RPMI8226 (cell line): ENCODE data around the gene PHACTR3.

Source experiments
- DNase-seq: peaks from one replicate; pipeline ENCODE4 v3.0.0-alpha.2; 2015

PHACTR3 gene

DNA sequence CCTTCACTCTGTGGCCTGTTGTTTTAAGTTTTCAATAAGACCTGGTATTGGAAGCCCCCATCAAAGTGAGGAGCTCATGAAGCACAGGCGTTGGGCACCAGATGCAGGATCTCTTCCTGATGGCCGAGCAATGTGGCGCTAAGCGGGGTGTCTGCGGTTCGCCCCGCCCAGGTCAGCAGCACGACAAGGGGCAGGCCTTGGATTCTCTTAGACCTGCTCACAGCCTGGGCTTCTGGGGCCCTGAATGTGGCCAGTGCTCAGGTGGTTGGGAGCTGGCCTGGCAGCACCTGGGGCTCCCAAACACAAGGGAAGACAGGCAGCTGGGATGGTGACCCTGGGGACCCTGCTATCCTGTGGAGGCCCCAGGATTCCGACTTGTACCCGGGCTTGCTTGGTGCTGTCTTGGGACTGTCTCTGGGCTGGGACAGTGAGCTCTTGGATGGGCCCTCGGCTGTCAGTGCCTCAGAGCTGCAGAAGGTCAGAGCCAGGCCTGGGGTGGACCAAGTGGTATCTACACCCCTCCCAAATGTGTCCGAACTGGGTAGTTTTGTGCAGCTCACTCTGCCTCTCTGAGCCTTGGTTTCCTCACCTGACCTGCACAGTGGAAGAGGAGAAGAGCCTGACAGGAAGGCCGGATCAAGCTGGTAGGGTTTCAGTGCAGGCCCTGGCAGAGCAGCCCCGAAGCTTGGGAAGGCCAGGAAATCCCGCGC lies 69.1 kb downstream of the PHACTR3 start:
- no peak for DNase-seq

DNA sequence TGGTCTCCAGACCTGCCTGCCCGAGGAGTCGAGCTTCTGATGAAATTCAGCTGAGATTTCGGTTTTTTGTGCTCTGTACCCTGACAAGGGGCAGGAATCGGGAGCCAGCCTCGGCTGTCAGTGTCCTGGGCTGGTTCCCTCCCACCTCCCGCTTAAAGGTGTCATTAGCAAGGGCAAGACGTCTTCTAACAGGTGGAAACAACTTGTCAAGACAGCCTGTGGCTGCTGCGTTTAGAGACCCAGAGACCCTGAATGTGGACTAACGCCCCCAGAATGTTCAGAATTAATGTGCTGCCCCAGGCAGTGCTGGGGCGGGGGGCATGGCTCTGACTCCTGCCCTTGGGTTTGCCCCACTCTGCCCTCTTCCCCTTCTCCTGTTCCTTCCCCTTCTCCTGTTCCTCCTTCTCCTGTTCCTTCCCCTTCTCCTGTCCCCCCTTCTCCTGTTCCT lies 69.7 kb downstream of the PHACTR3 start:
- DNase-seq: no peak

DNA sequence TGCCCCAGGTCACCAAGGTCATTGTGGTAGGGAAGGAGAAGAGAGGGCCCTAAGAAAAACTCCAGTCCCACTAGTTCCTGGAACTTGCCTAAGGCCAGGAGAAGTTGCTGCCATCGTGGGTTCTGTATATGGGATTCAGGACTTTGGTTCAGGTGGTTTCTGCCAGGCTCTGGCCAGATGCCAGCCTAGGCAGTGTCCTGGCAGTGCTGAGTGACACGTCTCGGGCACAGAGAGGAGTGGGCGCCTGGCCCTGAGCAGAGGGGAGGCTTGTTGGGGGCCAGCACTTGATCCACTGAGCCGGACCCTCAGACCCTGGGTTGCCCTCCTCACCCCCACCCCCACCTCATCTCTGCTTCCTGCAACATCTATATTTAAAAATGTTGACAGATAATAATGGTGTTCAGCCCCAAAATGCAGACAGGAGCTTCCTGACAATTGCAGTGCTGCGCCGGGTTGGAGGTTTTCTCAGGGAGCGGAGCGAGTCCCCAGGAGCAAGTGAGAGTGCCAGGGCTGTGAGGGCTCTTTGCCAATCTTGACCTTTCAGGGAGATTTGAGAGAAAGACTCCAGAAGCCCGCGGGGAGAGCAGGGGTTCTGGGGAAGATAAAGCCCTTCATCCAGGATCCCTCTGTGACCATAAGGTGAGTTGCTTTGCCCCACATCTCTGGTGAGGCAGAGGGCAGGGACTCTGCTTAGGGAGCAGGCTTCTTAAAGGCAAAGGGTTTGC lies 71.9 kb downstream of the PHACTR3 start:
- DNase-seq: no peak

DNA sequence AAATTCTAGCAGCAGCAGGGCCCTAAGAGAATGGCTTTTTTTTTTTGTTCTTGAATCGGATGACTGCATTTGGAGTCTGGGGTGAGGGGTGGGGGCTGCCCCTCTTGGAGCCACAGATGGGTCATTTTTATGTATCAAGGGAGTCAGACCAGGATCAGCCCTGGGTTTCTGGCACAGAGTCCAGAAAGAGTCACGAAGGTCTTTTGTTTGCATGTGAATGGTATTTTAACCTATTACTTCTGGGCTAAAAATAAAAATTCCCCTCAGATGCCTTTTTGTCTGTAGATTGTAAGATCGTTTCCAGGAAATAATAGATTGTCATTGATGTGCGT lies 72.5 kb downstream of the PHACTR3 start:
- DNase-seq: no peak

DNA sequence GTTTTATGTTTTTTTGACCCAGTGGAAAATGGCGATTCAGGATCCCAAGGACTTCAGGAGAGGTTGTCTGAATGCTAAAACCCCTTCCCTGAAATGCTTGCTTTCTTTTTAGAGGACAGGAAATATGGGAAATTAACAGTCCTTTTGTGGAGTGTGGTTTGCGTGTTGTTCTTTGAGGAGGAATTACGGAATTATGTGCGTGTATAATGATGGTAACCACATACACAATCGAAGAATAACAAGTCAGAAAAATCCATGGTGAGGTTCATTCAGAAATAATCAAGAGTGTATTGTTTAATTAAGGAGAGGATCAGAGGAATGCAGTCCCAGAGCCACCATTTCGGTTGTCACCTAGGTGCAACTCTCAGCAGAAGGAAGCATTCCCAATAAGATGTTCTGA lies 73.2 kb downstream of the PHACTR3 start:
- DNase-seq: no peak

DNA sequence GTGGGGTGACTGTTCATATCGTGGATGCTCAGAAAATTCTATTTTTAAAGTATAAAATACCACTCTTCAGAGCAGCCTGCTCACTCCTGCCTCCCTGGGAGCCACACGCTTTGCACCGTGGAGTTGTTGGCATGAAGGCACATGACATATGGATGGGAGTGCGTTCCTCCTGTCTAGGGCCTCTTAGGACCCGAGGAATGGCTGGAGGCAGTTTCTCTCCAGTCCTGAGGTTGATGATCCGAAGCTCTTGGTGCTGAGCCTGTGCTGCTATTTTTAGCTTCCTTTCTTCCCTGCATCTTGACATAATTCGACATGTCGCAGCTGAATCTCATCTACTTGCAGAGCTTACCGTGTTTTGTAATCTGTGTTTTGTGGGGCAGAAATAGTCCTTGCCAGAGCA lies 73.9 kb downstream of the PHACTR3 start:
- DNase-seq: no peak

DNA sequence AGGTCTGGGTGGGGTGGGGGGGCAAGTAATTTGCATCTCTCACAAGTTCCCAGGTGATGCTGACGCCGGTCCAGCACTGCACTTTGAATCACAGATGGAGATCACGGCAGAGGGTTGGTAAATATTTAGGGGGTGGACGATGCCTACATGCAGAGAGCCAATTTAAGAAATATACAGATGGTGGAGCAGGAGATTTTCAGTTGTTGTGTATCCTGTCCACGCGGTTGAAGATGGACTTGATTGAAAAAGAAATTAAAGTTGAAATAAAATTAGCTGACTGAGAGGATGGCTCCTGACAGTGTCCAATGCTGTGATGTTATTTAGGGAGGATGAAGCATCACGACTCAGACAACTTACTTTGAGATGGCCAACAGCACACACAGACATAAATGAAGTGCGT lies 74.6 kb downstream of the PHACTR3 start:
- no peak for DNase-seq

DNA sequence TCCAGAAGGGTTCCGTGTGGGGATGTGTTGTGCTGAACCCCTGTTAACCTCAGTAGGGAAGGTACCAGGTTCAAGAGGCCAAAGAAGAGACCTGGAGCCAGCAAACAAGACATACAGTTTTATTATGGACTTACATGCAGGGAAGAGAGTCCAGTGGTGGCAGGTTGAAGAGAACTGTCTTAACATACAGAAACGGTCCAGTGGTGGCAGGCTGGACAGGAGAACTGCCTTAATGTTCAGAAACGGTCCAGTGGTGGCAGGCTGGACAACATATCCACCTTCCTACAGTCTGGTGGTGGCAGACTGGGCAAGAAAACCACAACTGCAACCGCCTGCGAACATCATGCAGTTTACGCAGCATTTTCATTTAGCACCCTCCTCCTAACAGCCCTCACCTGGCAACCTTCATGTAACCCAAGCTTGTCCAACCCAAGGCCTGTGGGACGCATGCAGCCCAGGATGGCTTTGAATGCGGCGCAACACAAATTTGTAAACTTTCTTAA lies 75.9 kb downstream of the PHACTR3 start:
- no peak for DNase-seq

DNA sequence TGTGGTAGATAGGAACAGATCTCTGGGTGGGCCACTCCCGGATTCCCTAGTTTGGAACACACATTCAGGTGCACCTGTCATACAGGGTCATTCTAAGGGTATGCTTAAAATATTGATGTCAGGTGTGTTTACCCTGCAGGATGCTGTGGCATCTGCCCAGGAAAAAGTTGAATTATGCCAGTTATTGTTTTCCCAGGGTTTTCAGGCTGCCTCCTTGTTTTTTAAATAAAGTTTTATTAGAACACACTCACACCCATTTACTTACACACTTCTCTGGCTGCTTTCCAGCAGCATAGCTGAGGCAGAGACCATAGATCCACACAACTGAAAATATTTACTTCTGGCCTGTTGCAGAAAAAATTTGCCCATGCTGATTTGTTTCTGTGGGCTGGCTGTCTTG lies 76.5 kb downstream of the PHACTR3 start:
- no peak for DNase-seq

DNA sequence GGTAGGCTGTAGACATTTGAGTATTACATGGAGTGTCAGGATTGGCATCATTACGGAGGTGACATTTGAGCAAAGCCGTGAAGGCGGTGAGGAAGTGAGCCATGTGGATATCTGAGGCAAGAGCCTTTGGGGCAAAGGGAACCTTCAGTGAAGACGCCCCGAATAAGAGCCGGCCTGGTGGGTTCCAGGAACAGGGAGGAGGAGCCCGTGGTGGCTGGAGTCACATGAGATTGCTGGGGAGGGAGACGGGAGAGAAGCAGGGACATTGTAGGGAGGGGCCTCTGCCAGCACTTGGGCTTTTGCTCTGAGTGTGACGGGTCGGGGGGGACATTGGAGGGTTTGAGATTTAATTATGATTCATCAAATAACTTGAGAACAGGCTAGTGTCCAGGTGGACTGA lies 78.3 kb downstream of the PHACTR3 start:
- no peak for DNase-seq

DNA sequence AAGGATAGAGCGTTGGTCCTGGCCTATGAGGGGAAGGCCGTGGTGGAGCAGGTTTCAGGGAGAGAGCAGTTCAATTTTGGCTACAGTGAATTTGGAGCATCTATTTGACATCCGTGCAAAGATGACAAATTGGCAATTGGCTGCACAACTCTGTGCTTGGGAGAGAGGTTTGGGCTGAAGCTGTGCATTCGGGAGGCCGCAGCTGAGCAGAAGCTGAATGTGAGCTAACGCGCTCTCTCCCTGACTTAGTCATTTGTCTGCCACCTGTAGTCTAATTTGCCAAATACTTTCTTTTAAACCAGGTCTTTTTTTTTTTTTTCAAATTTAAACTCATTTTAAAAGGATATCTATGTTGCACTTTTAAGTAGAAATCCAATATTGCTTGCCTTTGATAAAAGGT lies 78.8 kb downstream of the PHACTR3 start:
- no peak for DNase-seq

DNA sequence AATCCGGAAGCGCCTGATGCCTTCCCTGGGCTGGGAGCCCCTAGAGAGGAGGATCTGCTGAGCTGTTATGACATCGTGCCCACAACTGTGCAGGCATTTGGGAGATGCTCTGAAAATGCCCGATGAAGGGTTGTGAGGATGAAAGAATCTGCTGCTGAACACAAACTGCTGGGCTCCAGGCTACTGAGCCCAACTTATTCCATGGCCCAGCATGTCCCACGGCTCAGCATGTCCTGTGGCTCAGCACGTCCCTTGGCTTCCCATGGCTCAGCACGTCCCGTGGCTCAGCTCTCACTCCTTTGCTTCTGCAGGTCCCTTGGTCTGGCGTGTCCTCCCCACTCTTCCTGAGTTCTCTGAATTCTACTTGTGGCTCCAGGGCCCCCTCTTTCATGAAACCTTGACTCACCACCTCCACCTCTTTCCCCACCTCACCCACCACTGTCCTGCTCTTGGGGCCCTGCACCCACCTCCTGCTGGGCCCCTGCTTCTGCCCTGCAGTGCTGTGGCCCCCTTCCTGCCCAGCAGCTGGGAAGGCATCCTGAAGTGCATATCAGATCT lies 80.4 kb downstream of the PHACTR3 start:
- DNase-seq: no peak

DNA sequence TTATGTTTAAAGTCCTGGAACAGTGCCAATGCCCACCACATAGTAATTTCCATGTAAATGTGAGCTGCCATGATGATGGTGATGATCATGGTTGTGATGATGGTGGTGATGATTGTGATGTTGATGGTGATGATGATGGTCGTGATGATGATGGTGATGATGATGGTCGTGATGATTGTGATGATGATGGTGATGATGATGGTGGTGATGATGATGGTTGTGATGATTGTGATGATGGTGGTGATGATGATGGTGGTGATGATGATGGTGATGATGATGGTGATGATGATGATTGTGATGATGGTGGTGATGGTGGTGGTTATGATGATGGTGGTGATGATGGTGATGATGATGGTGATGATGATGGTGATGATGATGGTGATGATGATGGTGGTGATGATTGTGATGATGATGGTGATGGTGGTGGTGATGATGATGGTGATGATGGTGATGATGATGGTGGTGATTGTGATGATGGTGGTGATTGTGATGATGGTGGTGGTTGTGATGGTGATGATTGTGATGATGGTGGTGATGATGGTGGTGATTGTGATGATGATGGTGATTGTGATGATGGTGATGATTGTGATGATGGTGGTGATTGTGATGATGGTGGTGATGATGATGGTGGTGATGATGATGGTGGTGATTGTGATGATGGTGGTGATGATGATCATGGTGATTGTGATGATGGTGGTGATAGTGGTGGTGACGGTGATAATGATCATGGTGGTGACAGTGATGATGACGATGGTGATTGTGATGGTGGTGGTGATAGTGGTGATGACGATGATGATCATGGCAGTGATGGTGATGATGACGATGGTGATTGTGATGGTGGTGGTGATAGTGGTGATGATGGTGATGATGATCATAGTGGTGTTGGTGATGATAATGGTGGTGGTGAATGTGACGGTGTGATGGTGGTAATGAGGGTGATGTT lies 82.3 kb downstream of the PHACTR3 start:
- no peak for DNase-seq

DNA sequence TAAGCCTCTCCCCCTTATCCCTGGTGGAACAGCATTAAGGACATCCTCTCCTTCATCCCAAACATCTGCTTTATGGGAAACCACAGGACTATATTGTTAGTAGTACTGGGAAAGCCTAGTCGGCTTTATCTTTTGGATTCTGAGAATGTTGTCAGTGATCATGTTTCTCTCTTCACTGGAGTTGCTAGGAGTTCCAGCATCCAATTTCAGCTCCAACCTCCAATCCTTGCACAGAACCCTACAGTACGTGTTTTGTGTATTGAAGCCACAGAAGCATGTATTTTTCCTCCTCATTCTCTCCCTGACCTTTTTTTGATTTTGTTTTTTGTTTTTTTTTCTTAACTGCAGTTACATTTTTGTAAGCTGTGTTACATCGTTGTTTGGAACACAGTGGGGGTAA lies 84.0 kb downstream of the PHACTR3 start:
- no peak for DNase-seq

DNA sequence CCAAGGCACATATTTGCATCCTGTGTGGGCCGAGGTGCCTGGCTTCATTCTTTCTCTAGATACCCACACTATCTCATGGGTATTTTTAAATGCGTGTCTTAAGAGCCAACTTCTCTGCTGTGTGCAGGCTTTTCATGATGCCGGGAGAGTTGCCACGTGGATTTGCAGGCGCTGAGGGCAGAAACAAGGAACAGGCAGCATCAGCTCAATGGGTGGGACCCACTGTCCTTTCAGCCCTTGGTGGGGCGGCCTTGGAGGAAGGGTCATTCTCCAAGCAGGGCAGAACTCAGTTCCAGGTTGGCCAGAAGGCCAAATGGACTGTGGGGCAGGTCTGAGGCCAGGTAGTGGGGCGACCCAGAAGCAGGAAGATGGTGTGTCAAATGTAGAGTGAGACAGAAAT lies 84.7 kb downstream of the PHACTR3 start:
- no peak for DNase-seq

DNA sequence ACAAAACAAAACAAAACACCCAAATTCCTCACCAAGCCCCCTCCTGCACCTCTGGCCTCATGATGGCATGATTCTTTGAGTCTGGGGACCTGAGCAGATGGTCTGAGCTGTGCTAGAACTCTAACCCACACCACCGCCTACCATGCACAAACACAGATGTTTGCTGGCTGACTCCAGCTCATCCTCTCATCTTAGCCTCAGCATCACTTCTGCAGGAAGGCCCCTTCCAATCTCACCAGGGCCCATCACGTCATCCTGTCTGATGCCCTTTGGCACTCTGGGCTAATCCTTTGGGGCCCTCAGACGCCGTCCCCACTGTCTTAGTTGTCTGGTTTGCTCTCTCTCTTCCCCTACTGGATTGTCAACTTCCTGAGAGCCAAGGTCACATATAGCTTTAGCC lies 85.8 kb downstream of the PHACTR3 start:
- no peak for DNase-seq

DNA sequence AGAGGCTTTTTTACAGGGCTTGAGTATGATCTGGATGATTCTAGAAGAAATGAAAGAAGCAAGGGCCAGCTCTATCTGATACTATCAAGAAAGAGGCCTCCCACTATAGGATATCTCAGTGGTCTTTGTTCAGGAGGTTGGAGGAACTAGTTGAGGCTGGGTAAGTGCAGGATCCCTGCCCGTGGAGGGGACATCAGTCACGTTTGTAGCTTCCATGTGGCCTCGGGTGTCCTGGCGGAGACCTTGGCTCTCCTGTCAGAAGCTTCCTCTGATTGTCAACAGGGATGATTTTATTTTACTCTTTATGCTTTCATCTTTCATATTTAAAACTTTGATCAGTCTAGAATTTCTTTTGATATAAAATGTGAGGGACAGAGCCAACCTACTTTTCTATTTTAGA lies 86.6 kb downstream of the PHACTR3 start:
- no peak for DNase-seq

DNA sequence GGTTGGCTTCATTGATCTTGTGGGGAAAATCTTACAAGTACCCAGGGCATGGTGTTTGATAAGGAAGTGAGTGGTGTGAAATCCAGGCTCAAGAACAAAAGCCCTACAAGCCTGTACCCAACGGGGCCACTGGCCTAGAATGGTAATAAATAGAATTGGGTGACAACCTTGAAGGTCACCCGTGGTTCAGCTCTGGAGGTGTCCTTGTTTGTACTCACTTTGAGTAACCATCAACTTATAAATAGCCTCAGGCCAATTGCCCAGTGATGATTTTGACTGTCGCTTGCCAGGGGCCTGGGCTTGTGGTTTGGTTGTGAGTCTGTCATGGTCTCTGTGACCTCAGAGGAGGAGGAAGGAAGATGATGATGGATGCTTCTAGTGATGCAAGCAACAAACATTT lies 87.8 kb downstream of the PHACTR3 start:
- no peak for DNase-seq

DNA sequence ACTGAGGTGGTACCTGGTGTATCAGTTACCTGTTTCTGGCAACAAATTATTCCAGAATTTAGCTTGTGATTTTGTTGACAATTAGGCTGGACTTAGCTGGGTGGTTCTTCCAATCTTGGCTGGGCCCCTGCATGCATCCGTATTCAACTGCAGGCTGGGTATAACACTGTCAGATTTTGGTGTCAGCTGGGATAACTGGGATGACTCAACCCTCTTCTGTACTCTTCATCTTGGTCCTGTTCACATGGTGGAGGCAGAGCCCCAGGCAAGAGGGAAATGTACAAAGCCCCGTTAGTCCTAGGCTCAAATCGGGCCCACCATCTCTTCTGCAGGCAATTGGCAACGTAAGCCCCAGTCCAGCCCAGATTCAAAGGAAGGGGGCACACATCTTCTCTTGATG lies 89.2 kb downstream of the PHACTR3 start:
- no peak for DNase-seq

DNA sequence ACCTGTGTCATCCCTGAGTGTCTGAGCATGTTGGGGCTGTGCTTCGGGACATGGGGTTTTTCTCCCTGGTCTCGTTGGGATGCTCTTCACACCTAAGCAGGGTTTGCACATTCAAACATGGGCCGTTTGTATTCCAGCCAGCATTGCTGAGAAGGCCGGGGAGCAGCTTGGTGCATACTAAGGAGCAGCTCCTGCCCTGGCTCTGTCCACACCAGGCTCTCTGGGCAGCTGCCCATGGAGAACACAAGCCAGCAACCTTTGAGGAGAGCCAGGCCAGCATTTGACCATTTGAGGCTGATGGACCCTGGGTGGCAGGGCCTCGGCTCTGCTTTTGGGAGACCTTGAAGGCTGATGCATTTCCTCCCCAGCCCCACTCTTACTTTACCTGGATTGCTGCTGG lies 92.1 kb downstream of the PHACTR3 start:
- DNase-seq: no peak

DNA sequence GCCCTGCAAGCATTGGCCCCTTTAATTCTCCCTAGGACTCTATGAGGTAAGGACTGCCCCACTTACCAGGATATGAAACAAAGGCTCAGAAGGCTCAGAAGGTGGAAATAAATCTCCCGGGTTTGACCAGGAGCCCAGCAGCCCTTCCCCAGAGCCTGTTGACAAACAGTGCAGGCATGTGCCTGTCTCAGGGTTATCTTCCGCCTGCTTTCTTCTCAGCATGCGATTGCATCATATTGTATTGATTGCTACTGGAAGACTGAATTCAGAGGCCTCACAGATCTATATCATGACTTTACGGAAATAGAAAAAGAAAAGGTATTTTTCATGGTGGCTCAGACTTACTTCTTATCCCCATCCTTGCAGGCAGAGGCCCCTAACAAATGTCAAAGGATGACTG lies 92.7 kb downstream of the PHACTR3 start:
- no peak for DNase-seq

DNA sequence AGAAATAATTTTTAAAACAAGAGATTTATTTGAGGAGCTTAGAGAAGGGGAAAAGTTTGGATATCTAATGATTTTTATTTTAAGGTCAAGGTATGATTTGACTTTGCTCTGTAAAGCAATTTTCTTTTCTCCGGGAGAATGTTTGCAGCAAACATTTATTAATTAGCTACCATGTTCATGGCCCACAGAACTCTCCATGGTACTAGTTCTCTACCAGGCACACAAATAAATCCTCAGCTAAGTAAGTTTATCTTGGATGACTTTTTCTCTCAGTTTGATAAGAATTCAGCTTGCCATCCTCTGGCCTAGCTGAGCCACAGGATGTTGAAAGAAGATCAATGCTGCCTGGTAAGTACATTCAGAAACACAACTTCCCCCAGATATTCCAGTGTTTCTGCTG lies 94.3 kb downstream of the PHACTR3 start:
- DNase-seq: no peak

DNA sequence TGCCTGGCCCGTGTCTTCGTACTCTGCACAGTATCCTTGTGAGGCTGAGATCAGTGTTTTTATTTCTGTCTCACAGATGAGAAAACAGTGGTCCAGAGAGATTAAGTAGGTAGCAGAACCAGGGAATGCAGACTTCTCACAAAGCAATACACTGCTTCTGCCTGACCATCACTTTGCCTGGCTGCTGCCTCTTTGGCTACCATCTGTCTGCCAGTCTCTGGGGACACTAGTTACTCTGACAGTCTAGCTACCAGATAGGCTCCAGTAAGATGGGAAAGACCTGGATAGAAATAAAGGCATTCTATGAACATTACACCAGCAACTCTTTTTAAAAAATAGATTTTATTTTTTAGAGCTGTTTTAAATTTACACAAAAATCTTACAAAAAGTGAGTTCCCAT lies 96.9 kb downstream of the PHACTR3 start:
- no peak for DNase-seq
